MM.1S (cell line): ENCODE data around the gene LRCH1.

Experiments
- EZH2 ChIP-seq: fragments of 300-600 bp; sonication (generic); optimal IDR thresholded peaks from 2 replicates; pipeline ENCODE3; 2017; ENCODE audit warnings: low read depth, mild to moderate bottlenecking, antibody characterized with exemption, low read length, mixed read lengths
- EZH2phosphoT487 ChIP-seq: fragments of 300-600 bp; sonication (generic); IDR thresholded peaks from 2 replicates; pipeline ENCODE4 v1.6.1; 2018; ENCODE audit warnings: antibody characterized with exemption, low read length
- TF ChIP-seq, protein P1 (sequence below): fragments of 300-600 bp; sonication (generic); IDR thresholded peaks from 2 replicates; pipeline ENCODE4 v1.5.1; 2016; ENCODE audit warnings: antibody characterized with exemption, low read length, mixed read lengths

DNA sequence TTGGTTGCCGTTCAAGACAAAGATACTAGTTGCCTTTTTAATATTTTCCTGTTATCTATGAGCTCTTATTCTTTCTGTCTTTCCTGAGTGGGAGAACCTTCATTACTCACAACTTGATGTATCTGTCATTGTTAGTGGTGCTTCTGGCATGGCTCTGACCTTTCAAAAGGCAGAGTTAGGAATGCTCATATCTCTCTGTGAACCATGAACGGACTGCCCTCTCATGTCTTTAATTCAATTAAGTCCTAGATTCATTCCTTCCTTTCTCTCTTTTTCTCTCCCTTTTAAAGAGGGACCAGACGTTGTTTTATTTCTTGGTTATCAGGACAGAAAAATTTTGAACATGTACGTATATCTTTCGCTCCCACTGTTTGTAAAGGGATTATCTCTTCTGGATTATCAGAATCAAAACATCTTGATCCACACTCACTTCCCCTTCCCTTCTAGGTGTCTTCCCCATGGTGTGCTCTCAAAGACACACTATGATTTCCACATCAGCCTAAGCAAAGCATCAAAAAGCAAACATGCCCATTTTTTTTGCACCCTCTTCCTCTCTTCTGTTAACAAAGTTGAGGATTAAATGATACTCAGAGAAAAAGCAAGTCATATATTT is 90.3 kb downstream of the LRCH1 start:
- TF ChIP-seq, protein P1, sequence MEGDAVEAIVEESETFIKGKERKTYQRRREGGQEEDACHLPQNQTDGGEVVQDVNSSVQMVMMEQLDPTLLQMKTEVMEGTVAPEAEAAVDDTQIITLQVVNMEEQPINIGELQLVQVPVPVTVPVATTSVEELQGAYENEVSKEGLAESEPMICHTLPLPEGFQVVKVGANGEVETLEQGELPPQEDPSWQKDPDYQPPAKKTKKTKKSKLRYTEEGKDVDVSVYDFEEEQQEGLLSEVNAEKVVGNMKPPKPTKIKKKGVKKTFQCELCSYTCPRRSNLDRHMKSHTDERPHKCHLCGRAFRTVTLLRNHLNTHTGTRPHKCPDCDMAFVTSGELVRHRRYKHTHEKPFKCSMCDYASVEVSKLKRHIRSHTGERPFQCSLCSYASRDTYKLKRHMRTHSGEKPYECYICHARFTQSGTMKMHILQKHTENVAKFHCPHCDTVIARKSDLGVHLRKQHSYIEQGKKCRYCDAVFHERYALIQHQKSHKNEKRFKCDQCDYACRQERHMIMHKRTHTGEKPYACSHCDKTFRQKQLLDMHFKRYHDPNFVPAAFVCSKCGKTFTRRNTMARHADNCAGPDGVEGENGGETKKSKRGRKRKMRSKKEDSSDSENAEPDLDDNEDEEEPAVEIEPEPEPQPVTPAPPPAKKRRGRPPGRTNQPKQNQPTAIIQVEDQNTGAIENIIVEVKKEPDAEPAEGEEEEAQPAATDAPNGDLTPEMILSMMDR = no peak
- TF ChIP-seq EZH2 = no peak
- no peak for TF ChIP-seq EZH2phosphoT487
